G401.6 (cell line): Measurements from ENCODE around the gene FAM171A1.
"Not testable (repeated sequence)": the region's sequence is repeated elsewhere in the genome, so short reads cannot be mapped to it uniquely, and the experiment has no call there.

Experiments
- FAIRE-seq: peaks from 2 replicates; lab custom pipeline; 2012; peaks lifted over from hg19 to GRCh38; lab: Jason Lieb, UNC

The FAM171A1 gene

DNA sequence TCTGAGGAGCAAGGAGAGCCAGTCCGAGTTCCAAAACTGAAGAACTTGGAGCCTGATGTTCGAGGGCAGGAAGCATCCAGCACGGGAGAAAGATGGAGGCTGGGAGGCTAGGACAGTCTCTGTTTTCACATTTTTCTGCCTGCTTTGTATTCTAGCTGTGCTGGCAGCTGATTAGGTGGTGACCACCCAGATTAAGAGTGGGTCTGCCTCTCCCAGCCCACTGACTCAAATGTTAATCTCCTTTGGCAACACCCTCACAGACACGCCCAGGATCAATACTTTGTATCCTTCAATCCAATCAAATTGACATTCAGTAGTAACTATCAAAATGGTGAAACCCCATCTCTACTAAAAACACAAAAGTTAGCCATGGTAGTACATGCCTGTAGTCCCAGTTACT is 163.7 kb downstream of the FAM171A1 start:
- FAIRE-seq: not testable (repeated sequence)

DNA sequence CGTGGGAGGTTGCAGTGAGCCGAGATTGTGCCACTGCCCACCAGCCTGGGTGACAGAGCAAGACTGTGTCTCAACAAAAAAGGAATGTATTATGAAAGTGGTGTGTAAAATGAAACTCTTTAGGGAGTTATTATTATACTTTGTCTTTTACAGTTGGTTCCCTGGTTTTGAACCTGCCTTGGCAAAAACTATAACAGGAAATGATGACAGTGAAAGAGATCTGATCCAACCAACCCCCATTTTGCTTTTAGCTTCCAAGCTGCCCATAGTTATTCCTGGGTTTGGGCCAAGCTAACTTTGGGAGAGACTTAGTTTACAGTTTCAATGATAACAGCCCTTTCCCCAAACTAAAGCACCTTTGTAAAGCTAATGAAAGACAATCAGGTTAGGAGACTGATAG is 168.4 kb downstream of the FAM171A1 start:
- FAIRE-seq: no peak

DNA sequence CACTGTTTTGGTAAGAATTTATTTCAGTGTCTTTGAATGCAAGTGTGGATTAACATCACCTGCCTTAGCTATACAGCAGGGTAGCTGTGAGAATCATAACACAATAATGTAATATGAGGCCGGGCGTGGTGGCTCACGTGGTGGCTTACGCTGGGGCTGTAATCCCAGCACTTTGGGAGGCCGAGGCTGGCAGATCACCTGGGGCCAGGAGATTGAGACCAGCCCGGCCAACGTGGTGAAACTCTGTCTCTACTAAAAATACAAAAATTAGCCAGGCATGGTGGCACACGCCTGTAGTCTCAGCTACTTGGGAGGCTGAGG is 168.8 kb downstream of the FAM171A1 start:
- not testable (repeated sequence) for FAIRE-seq

DNA sequence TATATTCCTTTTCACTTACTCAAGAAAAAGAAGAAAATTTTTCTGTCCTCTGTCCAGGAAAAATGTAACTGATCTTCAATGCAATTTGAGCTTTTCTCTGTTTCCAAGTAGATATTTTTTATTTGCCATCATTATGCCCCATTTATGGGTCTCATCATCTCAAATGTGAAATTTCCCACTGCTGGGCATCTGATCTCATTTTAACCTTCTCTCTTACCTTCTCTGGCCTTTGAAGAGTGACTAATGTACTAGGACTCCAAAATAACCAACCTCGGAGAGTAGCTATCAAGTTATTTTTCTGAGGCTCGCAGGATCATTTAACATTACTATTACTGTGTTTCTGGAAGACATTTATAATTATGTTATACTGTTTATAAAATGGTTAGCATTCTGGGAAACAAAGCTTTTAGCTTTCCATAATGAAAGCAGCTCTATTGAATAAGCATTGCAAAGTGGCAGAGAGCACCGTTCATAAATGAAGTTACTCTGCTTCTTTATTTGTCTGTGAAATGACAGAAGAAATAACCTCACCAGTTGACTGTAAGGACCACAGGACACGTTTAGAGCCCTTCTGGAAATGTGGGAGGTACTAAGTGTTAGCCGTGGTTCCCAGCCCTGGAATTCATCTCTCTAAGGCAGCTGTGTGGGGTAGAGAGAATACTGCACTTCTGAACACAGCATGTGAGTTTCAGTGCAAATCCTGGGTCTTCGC is 169.3 kb downstream of the FAM171A1 start:
- FAIRE-seq: peak; percentile 88

DNA sequence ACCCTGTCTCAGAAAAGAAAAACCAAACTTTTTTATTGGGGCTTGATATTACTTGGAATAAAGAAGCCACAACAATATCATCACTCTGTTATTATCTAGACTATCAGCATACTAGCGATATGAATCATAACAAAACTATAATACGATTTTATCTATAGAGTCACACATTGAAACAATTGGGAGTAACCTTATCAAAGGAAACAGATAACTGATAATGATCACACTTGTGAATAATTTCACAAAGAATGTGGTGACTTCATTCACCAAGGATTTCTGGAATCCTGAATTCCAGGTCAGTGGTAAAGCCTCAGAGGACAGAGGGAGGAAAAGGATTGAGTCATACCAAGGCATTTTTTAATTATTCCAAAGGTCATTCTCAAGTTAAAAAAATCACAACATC is 170.5 kb downstream of the FAM171A1 start:
- peak; percentile 98 for FAIRE-seq

DNA sequence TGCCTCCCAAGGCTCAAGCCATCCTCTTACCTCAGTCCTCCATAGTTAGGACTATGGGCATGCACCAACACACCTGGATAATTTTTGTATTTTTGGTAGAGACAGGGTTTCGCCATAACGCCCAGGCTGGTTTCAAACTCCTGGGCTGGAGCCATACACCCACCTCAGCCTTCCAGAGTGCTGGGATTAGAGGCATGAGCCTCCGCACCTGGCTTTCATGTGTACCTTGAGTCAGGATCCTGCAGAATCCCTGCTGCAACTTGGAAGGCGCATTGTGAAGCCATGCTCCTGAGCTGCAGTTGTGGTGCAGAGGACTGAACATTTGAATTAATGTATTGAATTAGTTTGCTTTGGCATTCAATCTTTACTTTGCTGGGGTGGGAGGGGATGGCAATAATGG is 173.2 kb downstream of the FAM171A1 start:
- no peak for FAIRE-seq

DNA sequence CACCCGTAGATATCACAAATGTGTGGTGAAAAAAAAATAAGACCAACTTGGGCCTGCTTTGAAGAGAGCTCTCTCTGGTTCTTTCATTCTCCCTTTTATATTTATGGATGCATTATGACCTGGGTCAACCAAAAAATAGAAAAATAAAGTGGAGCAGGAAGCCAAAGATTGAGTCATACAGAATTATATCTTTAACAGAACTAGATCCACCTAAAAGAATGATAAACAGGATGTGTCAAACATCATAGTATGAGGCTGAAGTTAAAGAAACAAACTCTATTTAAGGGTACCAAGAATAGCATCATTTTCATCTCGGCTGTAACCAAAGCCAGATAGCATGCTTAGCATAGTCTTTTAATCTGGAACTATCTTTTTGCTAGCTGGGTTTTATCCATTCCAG is 173.8 kb downstream of the FAM171A1 start:
- no peak for FAIRE-seq

DNA sequence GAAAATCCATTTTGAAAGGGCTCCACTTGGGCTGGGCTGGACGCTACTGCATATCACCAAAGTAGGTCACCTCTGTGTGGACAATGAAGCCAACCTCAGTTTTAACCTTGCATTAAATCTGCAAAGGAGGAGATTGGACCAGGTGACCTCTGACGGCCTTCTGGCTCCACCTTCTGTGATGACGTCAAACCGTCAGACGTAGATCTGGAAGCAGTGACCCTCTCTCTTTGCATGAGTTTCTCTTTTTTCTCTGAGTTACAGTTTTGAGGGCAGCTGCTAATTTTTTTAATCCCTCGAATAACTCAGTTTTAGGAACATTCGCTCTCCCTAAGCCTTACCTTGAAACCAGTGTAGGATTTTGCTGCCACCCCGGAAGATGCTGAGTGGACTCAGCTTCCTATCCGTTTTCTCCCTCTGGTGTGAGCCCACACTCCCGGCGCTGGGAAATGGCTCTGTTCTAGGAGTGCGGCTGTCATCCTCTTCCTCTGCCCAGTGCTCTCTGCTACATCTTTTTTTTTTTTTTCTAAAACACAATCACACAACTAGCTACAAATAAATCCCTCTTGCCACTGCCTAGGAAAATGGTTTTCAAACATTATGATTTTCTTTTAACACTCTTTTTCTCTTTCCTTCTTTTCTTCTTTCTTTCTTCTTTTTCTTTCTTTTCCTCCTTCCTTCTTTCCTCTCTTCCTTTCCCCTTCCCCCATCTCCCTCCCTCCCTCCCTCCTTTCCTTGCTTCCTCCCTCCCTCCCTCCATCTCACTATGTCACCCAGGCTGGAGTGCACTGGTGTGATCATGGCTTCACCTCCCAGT is 174.9 kb downstream of the FAM171A1 start:
- FAIRE-seq: no peak

DNA sequence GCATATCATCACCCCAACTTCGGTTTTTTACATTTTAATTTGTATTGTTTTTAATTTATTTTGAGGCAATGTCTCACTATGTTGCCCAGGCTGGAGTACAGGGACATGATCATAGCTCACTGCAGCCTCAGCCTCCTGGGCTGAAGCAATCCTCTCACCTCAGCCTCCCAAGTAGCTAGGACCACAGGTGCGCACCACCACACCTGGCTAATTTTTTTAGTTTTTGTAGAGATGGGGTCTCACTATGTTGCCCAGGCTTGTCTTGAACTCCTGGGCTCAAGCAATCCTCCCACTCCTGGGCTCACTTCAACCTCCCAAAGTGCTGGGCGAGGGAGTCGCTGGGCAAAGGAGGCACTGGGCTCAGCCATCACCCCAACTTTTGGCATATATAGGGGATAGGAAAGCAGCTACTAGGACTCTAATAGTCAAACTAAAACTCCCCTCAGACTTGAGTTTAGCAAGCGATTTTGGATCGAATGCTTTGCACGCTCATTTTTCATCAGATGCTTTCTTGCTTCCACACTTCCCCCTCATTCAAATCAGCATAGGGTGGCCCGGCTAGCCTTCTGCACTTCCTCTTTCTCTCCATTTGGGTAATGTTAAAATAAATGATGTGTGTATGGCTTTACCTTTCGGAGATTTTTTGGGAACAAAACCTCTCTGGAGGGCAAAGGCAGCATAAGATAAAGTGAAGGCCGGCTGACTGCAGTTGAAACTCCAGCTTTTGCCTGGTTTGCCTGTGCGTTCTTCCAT is 181.8 kb downstream of the FAM171A1 start:
- no peak for FAIRE-seq

DNA sequence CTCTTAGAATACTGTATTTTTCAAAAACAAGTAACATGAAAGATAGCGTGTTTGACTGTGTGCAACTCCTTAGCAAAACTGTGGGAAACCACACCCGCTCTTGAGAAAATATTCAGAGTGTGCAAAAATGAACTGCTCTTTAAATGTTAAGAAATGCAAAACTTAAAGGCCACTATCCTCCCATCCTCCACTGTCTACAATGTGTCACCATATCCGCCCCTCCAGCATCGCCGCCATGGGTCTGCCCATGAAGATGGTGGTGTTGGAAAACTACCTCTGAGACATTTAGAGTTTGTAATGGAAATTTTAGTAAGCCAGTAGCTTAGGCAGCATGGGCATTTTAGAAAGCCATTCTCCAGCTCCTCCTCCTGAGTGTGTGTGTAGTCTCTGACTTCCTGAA is 182.5 kb downstream of the FAM171A1 start:
- FAIRE-seq: no peak

DNA sequence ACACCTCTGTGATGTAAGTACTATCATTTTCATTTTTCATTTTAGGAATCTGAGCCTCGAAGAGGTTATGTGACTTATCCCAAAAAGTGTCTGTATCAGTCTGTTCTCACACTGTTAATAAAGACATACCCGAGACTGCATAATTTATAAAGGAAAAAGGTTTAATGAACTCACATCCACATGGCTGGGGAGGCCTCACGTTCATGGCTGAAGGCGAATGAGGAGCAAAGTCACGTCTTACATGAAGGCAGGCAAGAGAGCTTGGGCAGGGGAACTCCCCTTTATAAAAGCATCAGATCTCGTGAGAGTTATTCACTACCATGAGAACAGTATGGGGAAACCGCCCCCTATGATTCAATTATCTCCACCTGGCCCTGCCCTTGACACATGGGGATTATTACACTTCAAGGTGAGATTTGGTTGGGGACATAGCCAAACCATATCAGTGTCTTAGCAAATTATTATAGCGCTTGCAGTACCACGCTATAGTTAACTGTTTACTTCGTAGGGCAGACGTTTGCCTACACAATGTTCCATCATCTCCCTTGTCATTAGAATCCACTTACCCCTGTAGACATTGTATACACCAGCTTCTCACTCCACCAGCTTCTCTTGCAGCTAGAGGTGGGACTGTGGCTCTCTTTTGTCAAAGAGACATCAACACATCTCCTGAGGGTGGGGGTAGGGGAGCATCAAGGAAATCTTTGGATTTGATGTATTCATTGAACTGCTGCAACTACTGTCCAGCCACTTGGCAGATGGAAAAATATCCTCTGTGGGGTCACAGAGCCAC is 187.2 kb downstream of the FAM171A1 start:
- no peak for FAIRE-seq

DNA sequence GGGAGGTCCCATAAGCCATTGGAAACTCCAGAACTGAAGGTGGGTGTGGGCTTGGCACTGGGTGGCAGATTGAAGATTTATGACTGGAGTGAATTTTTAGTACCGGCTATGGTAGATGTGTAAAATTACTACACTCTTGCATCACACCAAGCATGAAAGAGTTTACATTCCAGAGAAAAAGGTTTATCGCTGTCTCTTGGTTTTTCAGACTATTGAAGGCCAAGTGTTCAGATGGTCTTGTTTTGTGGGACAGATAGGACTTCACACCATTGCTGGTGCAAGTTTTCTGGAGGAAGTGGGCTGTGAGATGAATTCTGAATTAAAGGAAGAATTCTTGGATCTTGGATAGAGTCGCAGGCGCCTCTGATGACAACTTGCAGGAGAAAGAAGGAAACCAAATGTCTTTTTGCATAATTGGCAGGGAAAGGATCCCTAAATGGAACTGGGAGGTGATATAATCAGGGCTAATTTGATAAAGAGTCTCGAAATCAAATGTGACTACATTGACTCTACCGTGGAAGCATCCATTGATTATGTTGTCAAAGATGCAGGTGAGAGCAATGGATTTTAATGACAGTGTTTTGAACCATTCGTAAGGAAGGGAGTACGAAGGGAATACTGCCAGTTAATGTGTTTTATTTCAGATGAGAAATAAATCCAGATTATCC is 188.4 kb downstream of the FAM171A1 start:
- FAIRE-seq: no peak

DNA sequence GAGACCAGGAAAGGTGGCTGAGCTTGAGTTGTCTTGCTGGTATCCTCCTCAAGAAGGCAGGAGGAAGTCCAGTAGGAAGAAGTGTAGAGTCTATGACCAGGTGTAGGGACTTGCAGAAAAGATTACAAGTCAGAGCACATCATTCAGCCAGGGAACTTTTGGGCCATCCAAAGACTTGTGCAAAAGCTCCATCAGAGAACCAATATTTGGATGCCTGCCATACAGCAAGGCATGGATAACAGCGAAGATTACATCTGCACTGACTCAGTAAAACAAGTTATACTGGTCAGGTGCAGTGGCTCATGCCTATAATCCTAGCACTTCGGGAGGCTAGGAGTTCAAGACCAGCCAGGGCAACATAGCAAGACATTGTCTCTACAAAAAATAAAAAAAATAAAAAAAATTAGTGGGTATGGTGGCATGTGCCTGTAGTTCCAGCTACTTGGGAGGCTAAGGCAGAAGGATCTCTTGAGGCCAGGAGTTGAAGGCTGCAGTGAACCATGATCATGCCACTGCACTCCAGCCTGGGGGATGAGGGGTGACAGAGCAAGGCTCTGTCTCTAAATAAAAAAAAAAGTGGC is 189.4 kb downstream of the FAM171A1 start:
- FAIRE-seq: no peak

DNA sequence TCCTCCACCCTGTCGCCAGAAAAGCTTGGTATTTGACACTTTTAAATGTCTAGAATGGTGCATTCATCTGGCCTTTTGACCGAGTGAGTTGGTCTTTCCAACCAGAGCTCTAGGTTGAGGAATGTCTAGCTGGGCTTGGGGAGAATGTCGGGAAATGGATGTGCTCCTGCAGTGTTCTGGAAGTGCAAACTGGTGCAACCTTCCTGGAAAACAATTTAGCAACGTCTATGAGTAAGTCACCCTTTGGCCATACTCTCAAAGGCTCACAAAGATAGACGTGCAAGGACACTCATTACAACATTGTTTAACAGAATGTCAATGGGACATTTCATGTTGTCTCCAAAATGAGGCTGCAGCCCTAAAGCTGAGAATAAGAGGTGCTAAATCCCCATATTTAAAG is 190.4 kb downstream of the FAM171A1 start:
- FAIRE-seq: no peak

DNA sequence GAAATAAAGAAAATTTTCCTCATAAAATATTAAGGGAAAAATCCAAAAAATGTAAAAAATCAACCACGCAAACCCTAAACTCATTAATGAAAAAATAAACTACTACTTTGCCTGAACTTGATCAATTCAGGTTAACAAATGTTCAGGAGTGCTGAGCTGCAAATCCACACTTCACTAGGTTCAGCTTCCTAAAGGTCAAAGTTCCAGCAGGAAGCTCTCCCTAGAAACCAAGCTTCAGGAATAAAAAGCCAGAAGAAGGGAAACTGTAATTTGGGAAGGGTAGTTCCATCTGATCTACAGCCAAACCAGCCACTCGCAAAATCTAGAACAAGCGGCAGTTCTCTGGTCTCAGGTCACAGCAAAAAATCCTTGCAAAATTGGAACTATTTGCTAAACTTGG is 194.8 kb downstream of the FAM171A1 start:
- FAIRE-seq: no peak

DNA sequence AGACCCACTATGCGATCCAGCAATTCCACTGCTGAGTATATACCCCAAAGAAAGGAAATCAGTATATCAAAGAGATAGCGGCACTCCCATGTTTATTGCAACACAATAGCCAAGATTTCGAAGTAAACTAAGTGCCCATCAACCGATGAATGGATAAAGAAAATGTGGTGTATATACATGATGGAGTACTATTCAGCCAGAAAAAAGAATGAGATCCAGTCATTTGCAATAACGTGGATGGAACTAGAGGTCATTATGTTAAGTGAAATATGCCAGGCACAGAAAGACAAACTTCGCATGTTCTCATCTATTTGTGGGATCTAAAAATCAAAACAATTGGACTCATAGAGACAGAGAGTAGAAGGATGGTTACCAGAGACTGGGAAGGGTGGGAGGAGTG is 195.5 kb downstream of the FAM171A1 start:
- no peak for FAIRE-seq

DNA sequence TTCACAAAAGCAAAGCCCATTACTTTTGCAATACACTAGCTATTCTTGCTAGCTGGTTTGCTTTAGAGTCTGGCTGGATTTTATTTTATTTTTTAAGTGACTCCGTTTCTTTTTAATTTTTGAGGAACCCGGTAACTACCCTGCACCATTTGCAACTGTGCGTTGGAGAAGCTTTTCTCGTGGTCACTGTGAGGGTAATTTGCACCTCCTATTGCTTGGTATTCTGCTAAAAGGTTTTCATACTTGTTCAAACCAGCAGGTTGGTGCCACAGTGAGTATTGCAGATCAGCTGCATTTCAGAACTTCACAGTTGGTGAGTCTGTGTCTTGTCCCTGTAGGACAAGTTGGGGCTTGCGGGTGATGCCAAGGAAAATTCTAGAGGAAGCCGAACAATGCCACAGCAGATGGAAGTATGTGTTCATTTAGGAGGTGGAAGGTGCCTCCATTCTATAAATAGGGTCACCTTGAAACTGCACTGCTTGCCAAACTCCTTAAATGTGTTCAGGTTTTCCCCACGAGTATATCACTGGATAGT is 198.7 kb downstream of the FAM171A1 start:
- FAIRE-seq: no peak

DNA sequence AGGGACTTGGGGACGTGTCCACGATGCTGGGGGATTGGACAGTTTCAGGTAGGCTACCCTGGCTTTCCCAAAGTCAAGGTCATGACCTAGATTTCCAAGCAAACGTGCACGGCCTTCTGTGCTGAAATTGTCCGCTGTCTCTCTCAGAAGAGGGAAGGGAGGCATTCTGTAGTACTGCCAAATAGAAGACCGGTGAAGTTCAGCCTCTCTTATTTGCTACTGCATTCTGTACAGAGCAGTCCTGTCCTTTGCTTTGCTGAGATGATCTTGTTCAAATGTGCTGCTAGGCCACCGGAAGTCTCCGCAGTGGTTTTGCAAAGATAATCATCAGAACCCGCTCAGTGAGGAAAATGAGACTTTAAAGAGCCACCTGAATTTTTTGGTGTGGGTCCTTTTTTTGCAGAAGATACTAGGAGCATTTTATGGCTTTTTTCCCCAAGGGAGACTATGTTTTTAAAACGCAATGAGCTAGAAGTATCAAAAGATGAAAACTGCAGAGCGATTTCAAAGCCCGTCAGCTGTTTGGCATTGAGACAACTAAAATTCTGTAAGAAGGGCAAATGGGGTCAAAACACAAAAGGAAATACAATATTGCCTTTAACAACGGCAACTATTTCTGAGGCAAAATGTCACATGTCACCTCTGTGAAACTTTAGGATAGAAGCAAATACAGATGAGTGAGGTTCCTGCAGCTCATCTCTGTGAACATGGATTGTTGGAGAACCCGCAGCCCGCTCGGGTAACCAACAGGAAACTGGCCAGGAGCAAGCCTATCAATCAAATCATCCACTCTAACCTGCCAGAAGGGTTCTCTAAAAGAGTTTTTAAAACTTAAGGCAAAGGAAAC is 201.3 kb downstream of the FAM171A1 start:
- FAIRE-seq: no peak

DNA sequence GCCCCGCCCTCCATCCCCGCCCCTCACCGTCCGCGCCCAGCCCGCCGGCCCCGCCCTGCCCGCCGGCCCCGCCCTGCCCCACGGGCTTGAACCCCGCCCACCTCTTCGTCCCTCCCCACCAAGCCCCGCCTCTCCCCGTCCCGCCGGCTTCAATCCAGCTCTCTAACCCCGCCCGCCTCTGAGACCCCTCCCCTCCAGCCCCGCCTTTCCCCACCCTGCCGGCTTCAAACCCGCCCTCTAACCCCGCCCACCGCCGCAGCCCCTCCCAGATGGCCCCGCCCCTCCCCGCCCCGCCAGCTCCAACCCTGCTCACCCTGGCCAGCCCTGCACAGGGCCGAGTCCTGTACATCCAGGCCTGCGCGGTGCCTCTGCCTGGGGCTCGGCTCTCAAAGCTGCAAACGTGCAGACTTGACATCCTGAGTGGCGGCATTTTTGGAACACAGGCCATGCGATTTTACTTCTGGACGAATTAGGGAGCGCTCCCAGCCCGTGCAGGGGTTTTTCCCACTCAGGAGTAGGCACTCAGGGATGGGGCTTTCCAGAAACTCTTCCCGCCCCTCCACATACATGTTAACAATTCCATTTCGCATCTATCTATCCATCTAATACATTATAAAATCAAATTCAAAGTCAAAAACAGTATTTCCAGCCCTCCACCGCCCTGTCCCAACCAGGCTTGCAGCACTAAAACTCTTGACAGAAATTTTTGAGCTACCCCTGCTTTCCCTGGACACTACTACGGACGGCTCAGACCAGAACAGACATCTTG is 202.1 kb downstream of the FAM171A1 start:
- no peak for FAIRE-seq
